Measurements from ENCODE around the gene P3H3.
"Not testable (repeated sequence)": the region's sequence is repeated elsewhere in the genome, so short reads cannot be mapped to it uniquely, and the experiment has no call there.

Gene P3H3

DNA sequence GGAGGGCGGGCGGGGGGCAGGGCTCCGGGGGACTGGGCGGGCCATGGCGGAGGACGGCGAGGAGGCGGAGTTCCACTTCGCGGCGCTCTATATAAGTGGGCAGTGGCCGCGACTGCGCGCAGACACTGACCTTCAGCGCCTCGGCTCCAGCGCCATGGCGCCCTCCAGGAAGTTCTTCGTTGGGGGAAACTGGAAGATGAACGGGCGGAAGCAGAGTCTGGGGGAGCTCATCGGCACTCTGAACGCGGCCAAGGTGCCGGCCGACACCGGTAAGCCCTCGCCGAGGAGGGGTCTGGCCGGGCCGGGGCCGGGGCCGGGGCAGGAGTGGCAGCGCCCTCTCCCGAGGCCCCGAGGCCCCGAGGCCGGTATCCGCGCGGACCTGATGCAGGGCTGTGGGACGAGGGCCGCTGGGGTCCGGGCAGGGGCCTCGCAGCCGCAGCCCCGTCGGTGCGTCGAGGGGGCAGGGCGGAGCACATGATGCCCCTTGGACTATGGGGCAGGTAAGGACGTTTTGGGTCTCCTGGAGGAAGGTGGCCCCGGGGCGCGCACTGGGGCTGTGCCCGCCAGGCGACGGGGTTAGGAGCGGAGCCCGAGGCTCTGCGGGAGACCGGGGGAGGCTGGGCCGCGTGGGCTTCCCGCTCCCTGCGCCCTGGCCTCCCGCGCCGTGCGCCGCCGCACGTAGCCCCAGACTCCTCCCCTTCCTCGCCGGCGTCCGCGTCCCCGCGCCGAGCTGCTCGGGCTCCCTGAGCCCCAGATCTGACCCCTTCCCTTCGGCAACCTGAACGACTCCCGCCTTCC, 39.4 kb downstream of the P3H3 start, which contains the start of gene TPI1:
Gene TPI1, plus strand, starts transcription at position 119 of the 798 bp plus-strand sequence. Its CDS starts 36 bp downstream, at position 155.
- DNase-seq (ENCODE audit: low read depth): peak; percentile 61

DNA sequence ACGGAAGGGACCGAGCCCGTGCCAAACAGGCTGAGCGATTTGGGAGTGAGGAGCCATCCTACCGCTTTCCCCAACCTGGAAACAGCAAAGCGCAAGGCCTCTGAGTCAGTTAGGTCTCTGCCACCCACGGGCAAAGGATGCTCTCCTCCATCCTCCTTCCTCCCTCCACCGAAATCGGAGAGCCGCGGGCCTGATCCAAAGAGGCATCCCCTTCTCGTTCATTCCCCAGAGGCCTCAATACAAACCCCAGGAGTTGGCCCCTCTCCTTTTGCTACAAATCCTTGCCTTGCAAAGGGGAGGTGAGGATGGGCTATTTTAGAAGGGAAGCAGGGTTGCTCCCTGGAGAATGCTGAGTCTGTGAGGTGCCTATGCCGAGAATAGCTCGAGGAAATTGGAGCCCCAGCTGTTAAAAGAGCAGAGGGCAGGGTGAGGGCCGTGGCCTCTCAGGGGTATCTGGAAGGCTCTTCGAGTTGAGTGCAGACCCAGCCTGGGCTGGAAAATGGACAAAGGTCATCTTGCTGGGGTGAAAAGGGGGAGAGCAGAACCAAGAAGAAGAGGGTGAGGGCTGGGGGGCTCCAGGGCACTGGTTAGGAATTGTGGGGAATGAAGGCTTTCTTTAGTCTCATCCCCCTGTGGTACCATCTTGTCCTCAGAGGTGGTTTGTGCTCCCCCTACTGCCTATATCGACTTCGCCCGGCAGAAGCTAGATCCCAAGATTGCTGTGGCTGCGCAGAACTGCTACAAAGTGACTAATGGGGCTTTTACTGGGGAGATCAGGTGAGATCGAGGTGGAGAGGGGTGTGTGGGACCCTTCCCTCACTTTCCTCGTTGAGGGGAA, 40.2 kb downstream of the P3H3 start:
- DNase-seq (ENCODE audit: low read depth): no peak

DNA sequence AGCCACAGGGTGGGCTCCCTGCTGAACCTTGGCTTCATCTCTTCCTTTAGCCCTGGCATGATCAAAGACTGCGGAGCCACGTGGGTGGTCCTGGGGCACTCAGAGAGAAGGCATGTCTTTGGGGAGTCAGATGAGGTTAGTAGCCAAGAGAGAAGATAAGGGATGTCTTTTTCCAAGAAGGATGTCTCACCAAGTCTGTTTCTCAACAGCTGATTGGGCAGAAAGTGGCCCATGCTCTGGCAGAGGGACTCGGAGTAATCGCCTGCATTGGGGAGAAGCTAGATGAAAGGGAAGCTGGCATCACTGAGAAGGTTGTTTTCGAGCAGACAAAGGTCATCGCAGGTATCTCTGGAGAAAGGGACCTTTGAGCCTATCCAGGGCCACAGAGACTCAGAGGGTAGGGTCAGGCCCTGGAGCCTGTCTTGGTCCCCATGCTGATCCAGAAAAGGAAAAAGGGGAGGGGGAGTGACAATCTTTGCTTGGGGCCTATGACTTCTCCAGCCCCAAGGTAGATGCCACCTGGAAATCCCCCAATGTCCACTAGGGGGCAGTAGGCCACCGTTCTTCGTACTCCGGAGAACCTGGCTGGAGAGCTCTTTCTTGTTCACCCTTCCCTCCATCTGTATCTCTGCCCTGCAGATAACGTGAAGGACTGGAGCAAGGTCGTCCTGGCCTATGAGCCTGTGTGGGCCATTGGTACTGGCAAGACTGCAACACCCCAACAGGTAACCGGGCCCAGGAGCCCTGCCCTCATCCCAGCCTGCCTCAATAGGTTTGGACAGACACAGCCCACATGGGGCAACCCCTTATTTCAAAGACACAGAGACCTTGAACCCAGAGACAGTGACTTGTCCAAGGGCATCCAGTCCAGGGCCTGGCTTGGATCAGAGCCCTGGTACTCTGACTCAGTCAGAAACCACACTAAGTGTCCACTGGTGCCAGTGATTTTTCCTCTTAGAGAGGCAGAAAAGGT, 41.1 kb downstream of the P3H3 start:
- DNase-seq (ENCODE audit: low read depth): peak; percentile 82

DNA sequence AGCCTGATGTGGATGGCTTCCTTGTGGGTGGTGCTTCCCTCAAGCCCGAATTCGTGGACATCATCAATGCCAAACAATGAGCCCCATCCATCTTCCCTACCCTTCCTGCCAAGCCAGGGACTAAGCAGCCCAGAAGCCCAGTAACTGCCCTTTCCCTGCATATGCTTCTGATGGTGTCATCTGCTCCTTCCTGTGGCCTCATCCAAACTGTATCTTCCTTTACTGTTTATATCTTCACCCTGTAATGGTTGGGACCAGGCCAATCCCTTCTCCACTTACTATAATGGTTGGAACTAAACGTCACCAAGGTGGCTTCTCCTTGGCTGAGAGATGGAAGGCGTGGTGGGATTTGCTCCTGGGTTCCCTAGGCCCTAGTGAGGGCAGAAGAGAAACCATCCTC, 42.1 kb downstream of the P3H3 start:
- not testable (repeated sequence) for DNase-seq (ENCODE audit: low read depth)

DNA sequence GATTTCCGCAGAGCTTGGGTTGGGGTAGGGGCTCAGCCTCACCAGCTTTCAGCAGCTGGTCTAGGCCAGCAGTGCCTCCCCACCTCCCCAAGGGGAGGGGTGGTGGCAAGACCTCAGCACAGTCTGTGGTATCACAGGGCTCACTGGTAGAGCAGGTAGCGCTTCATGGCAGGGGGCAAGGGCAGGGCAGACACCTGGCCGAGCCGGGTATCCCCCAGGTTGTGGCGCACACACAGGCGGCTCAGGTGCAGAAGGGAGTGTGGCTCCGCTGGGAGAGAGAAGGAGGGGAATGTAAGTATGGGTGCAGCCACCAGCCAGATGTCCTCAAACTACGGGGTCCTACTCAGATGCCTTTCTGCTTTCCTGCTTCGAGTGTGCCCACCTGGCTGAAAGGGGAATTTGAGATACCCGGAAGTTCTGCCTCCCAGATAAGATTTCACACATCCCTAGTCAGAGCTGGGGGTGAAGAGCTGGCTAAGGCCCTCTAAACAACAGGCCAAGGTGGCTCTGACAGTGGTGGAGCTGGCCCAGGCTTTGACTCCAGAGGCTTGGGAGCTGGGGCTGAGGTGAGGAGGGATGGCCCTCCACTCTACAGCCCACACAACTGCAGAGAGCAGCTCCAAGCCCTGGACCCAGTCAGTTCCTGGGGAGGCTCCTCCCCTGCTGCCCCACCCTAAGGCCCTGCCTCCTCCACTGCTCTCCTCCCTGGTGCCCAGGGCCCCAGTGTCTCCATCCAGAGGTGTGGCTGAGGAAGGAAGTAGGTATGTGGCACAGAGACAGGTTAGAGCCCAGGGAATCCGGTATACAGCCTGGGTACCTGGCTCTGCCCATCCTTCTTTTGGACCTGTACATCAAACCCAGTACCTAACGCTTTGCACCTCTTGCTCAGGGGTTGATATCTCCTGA, 43.1 kb downstream of the P3H3 start:
- no peak for DNase-seq (ENCODE audit: low read depth)

- DNase-seq (ENCODE audit: low read depth): peak; percentile 76
Observed at GRCh38 chr12:6872073-6873048, 44.2 kb downstream of the P3H3 start.

- peak; percentile 99 for DNase-seq (ENCODE audit: low read depth)
Observed at GRCh38 chr12:6873094-6874014, 45.1 kb downstream of the P3H3 start, which contains the start of gene SPSB2. Gene SPSB2, minus strand, starts transcription at chr12:6873303. Its CDS starts 402 bp downstream, at chr12:6872901.

DNA sequence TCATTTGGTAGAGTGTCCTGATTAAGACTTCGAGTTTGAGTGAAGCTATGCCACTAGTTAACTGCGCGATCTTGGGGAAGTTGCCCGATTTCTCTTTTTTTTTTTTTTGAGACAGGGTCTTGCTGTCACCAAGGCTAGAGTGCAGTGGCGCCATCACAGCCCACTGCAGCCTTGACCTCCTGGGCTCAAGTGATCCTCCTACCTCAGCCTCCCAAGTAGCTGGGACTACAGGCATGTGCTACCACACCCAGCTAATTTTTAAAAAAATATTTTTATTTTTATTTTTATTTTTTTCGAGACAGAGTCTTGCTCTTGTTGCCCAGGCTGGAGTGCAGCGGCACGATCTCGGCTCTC, 45.8 kb downstream of the P3H3 start:
- not testable (repeated sequence) for DNase-seq (ENCODE audit: low read depth)

- not testable (repeated sequence) for DNase-seq (ENCODE audit: low read depth)
Observed at GRCh38 chr12:6879824-6880223, 51.6 kb downstream of the P3H3 start.

- DNase-seq (ENCODE audit: low read depth): no peak
Observed at GRCh38 chr12:6883252-6883651, 55.0 kb downstream of the P3H3 start.

DNA sequence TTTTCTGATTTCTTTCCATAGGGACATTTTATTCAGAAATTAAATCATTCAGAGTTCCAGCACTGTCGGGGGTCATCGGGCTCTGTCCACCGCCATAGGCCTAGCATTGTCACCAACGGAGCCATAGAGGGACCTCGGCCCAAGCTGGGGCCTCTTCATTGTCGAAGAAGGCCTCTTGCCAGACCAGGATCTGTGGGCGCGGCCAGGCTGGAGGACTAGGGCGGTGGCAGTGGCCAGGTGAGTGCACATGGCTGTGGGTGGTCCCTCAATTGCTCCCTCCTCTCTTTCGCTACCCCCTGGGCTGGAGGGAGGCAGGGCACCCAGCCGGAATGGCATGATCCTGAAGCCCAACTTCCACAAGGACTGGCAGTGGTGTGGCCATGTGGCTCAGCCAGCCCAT, 55.5 kb downstream of the P3H3 start:
- no peak for DNase-seq (ENCODE audit: low read depth)

DNA sequence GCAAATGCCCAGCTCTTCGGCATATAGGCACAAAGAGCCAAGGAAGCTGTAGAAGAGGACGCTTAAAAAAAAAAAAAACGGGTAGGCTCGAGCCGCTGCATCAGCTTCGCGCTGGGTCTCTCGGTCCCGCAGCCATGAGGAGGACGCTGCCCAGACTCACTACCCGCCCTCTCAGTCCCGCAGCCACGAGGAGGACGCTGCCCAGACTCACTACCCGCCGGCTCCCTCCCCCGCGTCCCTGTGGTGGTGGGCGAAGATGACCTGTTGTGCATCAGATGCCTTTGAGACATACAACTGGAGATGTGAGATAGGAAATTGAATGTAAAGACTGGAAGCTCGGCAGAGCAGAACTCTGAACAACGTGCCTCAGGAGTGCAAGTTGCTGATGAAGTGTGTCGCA, 56.3 kb downstream of the P3H3 start:
- DNase-seq (ENCODE audit: low read depth): no peak

- DNase-seq (ENCODE audit: low read depth): not testable (repeated sequence)
Observed at GRCh38 chr12:6886206-6886999, 58.2 kb downstream of the P3H3 start.

GRCh38 chr12:6887460-6887859, 59.3 kb downstream of the P3H3 start:
- no peak for DNase-seq (ENCODE audit: low read depth)

GRCh38 chr12:6888360-6888759, 60.2 kb downstream of the P3H3 start:
- no peak for DNase-seq (ENCODE audit: low read depth)

DNA sequence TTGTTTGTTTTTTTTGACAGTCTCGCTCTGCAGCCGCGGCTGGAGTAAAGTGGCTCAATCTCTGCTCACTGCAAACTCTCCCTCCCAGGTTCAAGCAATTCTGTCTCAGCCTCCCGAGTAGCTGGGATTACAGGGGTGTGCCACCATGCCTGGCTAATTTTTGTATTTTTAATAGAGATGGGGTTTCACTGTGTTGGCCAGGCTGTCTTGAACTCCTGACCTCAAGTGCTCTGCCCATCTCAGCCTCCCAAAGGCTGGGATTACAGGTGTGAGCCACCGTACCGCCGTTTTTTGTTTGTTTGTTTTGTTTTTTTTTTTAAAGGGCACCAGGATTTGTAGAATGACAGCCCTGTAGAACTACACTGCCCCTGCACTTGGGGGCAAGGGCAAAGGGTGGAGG, 60.6 kb downstream of the P3H3 start:
- DNase-seq (ENCODE audit: low read depth): not testable (repeated sequence)

Data from stimulated activated CD8-positive, alpha-beta memory T cell treated with anti-CD3 and anti-CD28 coated beads, Interleukin-15, amount 100 ng/mL, for 1 hour (primary cell).